ENCODE measurements around the gene MIDN. TPM values are rescaled to one million over a fixed set of nuclear protein-coding genes. Genes with fewer than 3 reads are reported as not detected.

MIDN gene
- total and polyA plus RNA-seq, 12 donors, result 8.6 to 189 (median 59.9) TPM

GRCh38 chr19:1205114-1206099 lies 43.0 kb upstream of the MIDN start, which contains the start of gene STK11:
Gene STK11 (plus strand): TSS chr19:1205778. CDS start chr19:1206914, 1,136 bp downstream.
- Histone ChIP-seq H3K27ac (peak within 1 kb of the TSS; percentile 58 to 91 (median 79)), H3K4me1 (replicated peaks in 1 of 2) (peaks cover 37 to 45% of the 10 kb centered on the region in 2 donors), H3K36me3 (replicated peaks in 1 of 2) (peaks cover 0 to 8% of the 10 kb centered on the region in 2 donors), H3K9me3 (replicated peaks in 1 of 3) (no peaks in the 10 kb centered on the region), H3K4me3 (peak within 1 kb of the TSS; percentile 34 to 93 (median 52)), H3K27me3 (no peaks in the 10 kb centered on the region)
- peak; percentile 98 to 99 (median 99) for DNase-seq
- intact Hi-C loops (cut with DNase I), result no loop called here
- WGBS, 4 donors, result 4 to 18% (median 10%) methylated on average over 18 to 114 of the region's 114 CpGs
- TF ChIP-seq, protein P1, sequence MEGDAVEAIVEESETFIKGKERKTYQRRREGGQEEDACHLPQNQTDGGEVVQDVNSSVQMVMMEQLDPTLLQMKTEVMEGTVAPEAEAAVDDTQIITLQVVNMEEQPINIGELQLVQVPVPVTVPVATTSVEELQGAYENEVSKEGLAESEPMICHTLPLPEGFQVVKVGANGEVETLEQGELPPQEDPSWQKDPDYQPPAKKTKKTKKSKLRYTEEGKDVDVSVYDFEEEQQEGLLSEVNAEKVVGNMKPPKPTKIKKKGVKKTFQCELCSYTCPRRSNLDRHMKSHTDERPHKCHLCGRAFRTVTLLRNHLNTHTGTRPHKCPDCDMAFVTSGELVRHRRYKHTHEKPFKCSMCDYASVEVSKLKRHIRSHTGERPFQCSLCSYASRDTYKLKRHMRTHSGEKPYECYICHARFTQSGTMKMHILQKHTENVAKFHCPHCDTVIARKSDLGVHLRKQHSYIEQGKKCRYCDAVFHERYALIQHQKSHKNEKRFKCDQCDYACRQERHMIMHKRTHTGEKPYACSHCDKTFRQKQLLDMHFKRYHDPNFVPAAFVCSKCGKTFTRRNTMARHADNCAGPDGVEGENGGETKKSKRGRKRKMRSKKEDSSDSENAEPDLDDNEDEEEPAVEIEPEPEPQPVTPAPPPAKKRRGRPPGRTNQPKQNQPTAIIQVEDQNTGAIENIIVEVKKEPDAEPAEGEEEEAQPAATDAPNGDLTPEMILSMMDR (IDR thresholded peaks at IDR 0.05), result no peak
- TF ChIP-seq POLR2A (IDR thresholded peaks at IDR 0.05), result peak; percentile 59 to 92

- TF ChIP-seq, protein P1 (IDR thresholded peaks at IDR 0.05), result no peak
- no peak for TF ChIP-seq POLR2A (IDR thresholded peaks at IDR 0.05)
- WGBS, 4 donors, result 0 to 1% (median 1%) methylated on average over 21 to 78 of the region's 78 CpGs
- Histone ChIP-seq H3K4me1 (replicated peaks in 1 of 2) (peaks cover 37 to 52% of the 10 kb centered on the region in 2 donors), H3K36me3 (replicated peaks in 1 of 2) (peaks cover 0 to 10% of the 10 kb centered on the region in 2 donors), H3K27ac (peak overlapping the region; percentile 58 to 91 (median 79)), H3K27me3 (no peaks in the 10 kb centered on the region), H3K9me3 (replicated peaks in 1 of 3) (no peaks in the 10 kb centered on the region), H3K4me3 (peak overlapping the region; percentile 34 to 93 (median 52))
- peak in 4 of 7 donors; percentile 24 to 42 (median 34) for DNase-seq
- intact Hi-C loops (cut with DNase I), result no loop called here
Observed at GRCh38 chr19:1206150-1206863, 42.1 kb upstream of the MIDN start.

DNA sequence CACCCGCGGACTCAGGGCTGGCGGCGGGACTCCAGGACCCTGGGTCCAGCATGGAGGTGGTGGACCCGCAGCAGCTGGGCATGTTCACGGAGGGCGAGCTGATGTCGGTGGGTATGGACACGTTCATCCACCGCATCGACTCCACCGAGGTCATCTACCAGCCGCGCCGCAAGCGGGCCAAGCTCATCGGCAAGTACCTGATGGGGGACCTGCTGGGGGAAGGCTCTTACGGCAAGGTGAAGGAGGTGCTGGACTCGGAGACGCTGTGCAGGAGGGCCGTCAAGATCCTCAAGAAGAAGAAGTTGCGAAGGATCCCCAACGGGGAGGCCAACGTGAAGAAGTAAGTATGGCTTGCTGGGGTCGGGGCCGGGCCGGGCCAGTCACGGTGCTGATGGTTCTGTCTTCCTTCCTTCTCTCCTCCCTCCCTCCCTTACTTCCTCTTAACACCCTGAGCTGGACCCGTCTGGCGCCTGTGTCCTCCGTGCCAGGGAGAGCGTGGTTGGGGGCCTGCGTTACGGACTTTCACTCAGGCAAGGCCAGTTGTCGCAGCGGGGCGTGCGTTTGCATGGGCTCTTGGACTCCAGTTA lies 41.4 kb upstream of the MIDN start:
- Histone ChIP-seq H3K27ac (peak overlapping the region; percentile 58 to 91 (median 79)), H3K4me3 (peak overlapping the region; percentile 34 to 93 (median 52)), H3K4me1 (replicated peaks in 1 of 2) (peaks cover 37 to 58% of the 10 kb centered on the region in 2 donors), H3K27me3 (no peaks in the 10 kb centered on the region), H3K36me3 (replicated peaks in 1 of 2) (peaks cover 0 to 10% of the 10 kb centered on the region in 2 donors), H3K9me3 (replicated peaks in 1 of 3) (no peaks in the 10 kb centered on the region)
- TF ChIP-seq POLR2A (IDR thresholded peaks at IDR 0.05), result no peak
- TF ChIP-seq, protein P1 (IDR thresholded peaks at IDR 0.05), result no peak
- WGBS, 4 donors, result 1 to 2% (median 1%) methylated on average over 17 to 38 of the region's 38 CpGs
- peak in 4 of 7 donors; percentile 26 to 53 (median 40) for DNase-seq
- intact Hi-C loops (cut with DNase I), result no loop called here

Measured in adrenal gland (tissue), 12 donors.